Uterus (tissue), 2 donors: Measurements from ENCODE around the gene CIAO2B.

Source experiments
- POLR2A ChIP-seq, 2 donors: fragments of 450-650 bp; IDR thresholded peaks; one replicate each; pipeline ENCODE4 v1.6.1; 2016; ENCODE audit warnings: antibody characterized with exemption in 2 of 2, mild to moderate bottlenecking in 1 of 2, moderate library complexity in 1 of 2
- TF ChIP-seq, protein P1 (sequence below), 4 experiments: fragments of 200-600 bp in 2 of 4; fragments of 450-650 bp in 2 of 4; sonication (generic) in 2 of 4; IDR thresholded peaks; one replicate each; pipeline ENCODE4 v1.5.1; 2016 to 2019; ENCODE audit warnings: antibody characterized with exemption in 4 of 4, mild to moderate bottlenecking in 2 of 4, moderate library complexity in 1 of 4

DNA sequence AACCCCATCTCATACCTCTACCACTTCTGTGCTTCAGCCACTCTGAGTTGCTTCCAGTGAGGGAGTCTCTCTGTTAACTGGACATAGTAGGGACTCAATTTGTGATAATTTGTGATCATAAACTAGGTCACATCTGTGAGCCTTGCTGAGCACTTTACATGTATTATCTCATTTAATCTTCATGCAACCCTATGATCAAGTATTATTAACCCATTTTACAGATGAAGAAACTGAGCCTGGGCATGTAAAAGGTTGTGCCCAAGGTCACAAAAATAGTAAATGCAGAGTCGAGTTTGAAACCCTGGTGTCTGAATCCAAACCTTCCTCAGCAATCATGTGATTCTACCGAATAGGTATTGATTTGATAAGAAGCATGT lies 35.3 kb downstream of the CIAO2B start:
- TF ChIP-seq, protein P1, sequence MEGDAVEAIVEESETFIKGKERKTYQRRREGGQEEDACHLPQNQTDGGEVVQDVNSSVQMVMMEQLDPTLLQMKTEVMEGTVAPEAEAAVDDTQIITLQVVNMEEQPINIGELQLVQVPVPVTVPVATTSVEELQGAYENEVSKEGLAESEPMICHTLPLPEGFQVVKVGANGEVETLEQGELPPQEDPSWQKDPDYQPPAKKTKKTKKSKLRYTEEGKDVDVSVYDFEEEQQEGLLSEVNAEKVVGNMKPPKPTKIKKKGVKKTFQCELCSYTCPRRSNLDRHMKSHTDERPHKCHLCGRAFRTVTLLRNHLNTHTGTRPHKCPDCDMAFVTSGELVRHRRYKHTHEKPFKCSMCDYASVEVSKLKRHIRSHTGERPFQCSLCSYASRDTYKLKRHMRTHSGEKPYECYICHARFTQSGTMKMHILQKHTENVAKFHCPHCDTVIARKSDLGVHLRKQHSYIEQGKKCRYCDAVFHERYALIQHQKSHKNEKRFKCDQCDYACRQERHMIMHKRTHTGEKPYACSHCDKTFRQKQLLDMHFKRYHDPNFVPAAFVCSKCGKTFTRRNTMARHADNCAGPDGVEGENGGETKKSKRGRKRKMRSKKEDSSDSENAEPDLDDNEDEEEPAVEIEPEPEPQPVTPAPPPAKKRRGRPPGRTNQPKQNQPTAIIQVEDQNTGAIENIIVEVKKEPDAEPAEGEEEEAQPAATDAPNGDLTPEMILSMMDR (IDR thresholded peaks at IDR 0.05) = no peak
- no peak for TF ChIP-seq POLR2A (IDR thresholded peaks at IDR 0.05)
